Measurements from ENCODE around the gene LPCAT3.
A peak's percentile ranks its signal among the peaks of the same experiment; 100 is the strongest.

Gene LPCAT3

GRCh38 chr12:6932766-6933165 is 85.5 kb downstream of the LPCAT3 start:
- CTCF ChIA-PET = interaction anchor here (1.9 to 22.9 kb wide), 2 partner anchors 12 to 28 kb away, joined by 8 to 530 read pairs; partner anchors contain the start of genes C12orf57 and RNU7-1
- POLR2A ChIA-PET = no interaction called here
- no peak for DNase-seq (ENCODE audit: extremely low spot score)
- no peak for TF ChIP-seq CTCF (IDR thresholded peaks at IDR 0.05; ENCODE audit: control extremely low read depth, extremely low read depth, low read depth, missing control alignments)

GRCh38 chr12:6929466-6930452 is 88.5 kb downstream of the LPCAT3 start:
- CTCF ChIA-PET = interaction anchor here (0.8 to 2.2 kb wide), 10 partner anchors 8 to 178 kb away, joined by 3 to 17 read pairs (median 3); no protein-coding TSS in a partner anchor
- DNase-seq (ENCODE audit: extremely low spot score) = no peak
- POLR2A ChIA-PET = interaction anchor here (1.1 to 1.6 kb wide), 3 partner anchors 8 to 63 kb away, joined by 4 to 10 read pairs (median 6); partner anchors contain the start of genes C12orf57, RNU7-1 and TPI1
- no peak for TF ChIP-seq CTCF (IDR thresholded peaks at IDR 0.05; ENCODE audit: control extremely low read depth, extremely low read depth, low read depth, missing control alignments)

- ChIA-PET POLR2A (interaction anchor here (1.1 to 1.6 kb wide), 3 partner anchors 9 to 62 kb away, joined by 4 to 10 read pairs (median 6); partner anchors contain the start of genes C12orf57, RNU7-1 and TPI1), CTCF (interaction anchor here (0.6 to 2.2 kb wide), 9 partner anchors 9 to 179 kb away, joined by 3 to 17 read pairs (median 3); no protein-coding TSS in a partner anchor)
Measured at GRCh38 chr12:6928703-6929407, 89.4 kb downstream of the LPCAT3 start.

DNA sequence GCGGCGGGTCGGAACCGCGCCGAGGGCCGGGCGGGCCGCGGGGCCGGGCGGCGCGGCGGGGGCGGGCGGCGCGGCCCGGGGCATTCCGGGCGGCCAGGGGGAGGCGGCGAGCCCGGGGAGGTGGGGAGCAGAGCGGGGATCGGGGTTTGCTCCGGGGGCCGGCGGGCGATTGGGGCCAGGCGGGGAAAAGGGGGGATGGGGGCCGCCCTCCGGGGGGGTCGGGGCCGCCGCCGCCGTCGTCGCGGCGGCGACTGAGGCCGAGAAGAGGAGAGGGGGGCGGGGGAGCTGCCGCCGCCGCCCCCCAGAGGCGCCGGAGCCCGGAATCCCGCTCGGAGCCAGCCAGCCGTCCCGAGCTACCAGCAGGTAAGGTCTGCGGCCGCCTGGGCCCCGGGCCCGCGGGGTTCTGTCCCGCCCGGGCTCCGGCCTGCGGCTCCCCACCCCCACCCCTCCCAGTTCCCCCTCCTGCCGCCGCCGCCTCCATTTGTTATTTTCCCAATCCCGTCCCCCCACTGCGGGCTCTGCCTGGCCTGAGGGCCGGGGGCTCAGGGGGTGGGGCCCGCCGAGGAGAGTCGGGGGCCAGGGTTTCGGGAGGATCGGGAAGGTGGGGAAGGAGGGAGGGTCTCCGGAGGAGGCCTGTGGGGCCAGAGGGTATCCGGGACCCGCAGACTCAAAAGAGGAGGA is 90.1 kb downstream of the LPCAT3 start:
- TF ChIP-seq CTCF (IDR thresholded peaks at IDR 0.05; ENCODE audit: control extremely low read depth, extremely low read depth, low read depth, missing control alignments) = no peak
- CTCF ChIA-PET = interaction anchor here (1.2 to 2.2 kb wide), 3 partner anchors 10 to 37 kb away, joined by 3 to 17 read pairs (median 4); no protein-coding TSS in a partner anchor
- no peak for DNase-seq (ENCODE audit: extremely low spot score)
- POLR2A ChIA-PET = no interaction called here

More at GRCh38 chr12:6928703-6929407, 89.4 kb downstream of the LPCAT3 start:
- no peak for TF ChIP-seq CTCF (IDR thresholded peaks at IDR 0.05; ENCODE audit: control extremely low read depth, extremely low read depth, low read depth, missing control alignments)
- DNase-seq (ENCODE audit: extremely low spot score) = no peak

DNA sequence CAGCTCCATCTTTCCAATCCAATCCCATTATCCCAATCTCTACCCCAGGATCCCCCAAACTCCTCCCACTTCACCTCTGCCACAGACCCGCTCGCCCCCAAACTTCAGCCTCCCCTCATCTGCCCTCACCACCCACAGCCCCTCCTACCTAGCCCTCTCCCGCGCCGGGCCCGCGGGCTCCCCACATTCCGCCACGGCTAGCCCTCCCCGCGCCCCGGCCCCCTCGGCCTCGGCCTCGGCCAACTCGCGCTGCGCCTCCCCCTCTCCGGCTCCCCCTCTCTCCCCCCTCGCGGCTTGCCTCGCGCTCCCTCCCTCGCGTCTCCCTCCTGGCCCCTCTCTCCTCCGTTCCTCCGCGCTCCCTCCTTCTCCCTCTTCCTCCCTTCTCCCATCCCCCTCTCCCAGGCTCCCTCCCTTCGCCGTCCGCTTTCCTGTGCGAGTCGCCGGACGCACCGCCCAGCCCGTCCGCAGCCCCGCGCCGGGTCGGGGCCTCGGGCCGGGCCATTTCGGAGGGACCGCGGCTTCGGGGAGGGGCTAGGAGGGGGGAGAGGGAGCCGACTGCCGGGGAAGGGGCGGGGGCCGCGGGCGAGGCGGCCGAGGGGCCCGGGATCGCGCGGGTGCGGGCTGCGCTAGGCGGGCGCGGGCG is 90.8 kb downstream of the LPCAT3 start, which contains the start of gene ATN1:
ATN1 (plus strand) TSS at position 581 of the 643 bp plus-strand sequence. CDS start 6,043 bp downstream, outside the sequence.
- no peak for TF ChIP-seq CTCF (IDR thresholded peaks at IDR 0.05; ENCODE audit: control extremely low read depth, extremely low read depth, low read depth, missing control alignments)
- ChIA-PET POLR2A (interaction anchor here (1.2 kb wide), 1 partner anchor 16 kb away, joined by 5 read pairs; the partner anchor contains the start of genes C12orf57 and RNU7-1), CTCF (interaction anchor here (1.5 to 4.4 kb wide), 7 partner anchors 11 to 186 kb away, joined by 4 to 142 read pairs (median 17); partner anchors contain the start of genes C12orf57, RNU7-1 and SPSB2)
- peak; percentile 71 for DNase-seq (ENCODE audit: extremely low spot score)

All from GM10248 (cell line).